HepG2 (cell line): ENCODE data around the gene AAGAB. TPM values are rescaled to one million over a fixed set of nuclear protein-coding genes. Genes with fewer than 3 reads are reported as not detected.

Source experiments
- ADNP ChIP-seq: sonication (generic); formaldehyde crosslinking; IDR thresholded peaks from 2 replicates; pipeline ENCODE4 v1.4.0; 2020; ENCODE audit warnings: missing genetic modification reagents
- CBFB ChIP-seq: sonication (generic); formaldehyde crosslinking; IDR thresholded peaks from 2 replicates; pipeline ENCODE4 v1.4.0; 2020; ENCODE audit warnings: missing genetic modification reagents
- CEBPG ChIP-seq: IDR thresholded peaks from 2 replicates; pipeline ENCODE4 v1.6.1; 2016
- HDAC6 ChIP-seq: fragments of 200-600 bp; sonication (generic); IDR thresholded peaks from 2 replicates; pipeline ENCODE4 v1.7.0; 2017; ENCODE audit warnings: mild to moderate bottlenecking, antibody characterized with exemption, low read length, low read depth
- HNRNPLL ChIP-seq: fragments of 200-400 bp; formaldehyde crosslinking; IDR thresholded peaks from 2 replicates; pipeline ENCODE4 v1.6.1; 2017; ENCODE audit warnings: mild to moderate bottlenecking, low read depth, low read length; ENCODE audit not compliant: poor library complexity, severe bottlenecking
- NCOR1 ChIP-seq: fragments of 200-600 bp; sonication (generic); IDR thresholded peaks from 2 replicates; pipeline ENCODE4 v1.7.0; 2017; ENCODE audit warnings: antibody characterized with exemption, low read length, borderline replicate concordance
- NR1H2 ChIP-seq: sonication (generic); formaldehyde crosslinking; IDR thresholded peaks from 2 replicates; pipeline ENCODE4 v1.8.1; 2022; ENCODE audit warnings: low read depth, missing genetic modification reagents, borderline replicate concordance
- POLR2AphosphoS5 ChIP-seq: IDR thresholded peaks from 2 replicates; pipeline ENCODE4 v1.6.1; 2012; ENCODE audit warnings: low read depth, low read length
- RCOR2 ChIP-seq: IDR thresholded peaks from 2 replicates; pipeline ENCODE4 v1.6.1; 2016; ENCODE audit warnings: missing biosample characterization, missing genetic modification reagents
- TARDBP ChIP-seq: sonication (generic); formaldehyde crosslinking; IDR thresholded peaks from 2 replicates; pipeline ENCODE4 v1.8.0; 2022; ENCODE audit warnings: mild to moderate bottlenecking, missing genetic modification reagents
- TEAD3 ChIP-seq: optimal IDR thresholded peaks from 2 replicates; pipeline ENCODE3; 2016; ENCODE audit warnings: borderline replicate concordance
- YEATS2 ChIP-seq: sonication (generic); formaldehyde crosslinking; IDR thresholded peaks from 2 replicates; pipeline ENCODE4 v1.4.0; 2020; ENCODE audit warnings: missing genetic modification reagents, borderline replicate concordance
- ZBTB39 ChIP-seq: sonication (generic); formaldehyde crosslinking; IDR thresholded peaks from 2 replicates; pipeline ENCODE4 v1.5.0; 2020; ENCODE audit warnings: missing genetic modification reagents
- ZFP90 ChIP-seq: sonication (generic); formaldehyde crosslinking; IDR thresholded peaks from 2 replicates; pipeline ENCODE4 v1.8.0; 2022; ENCODE audit warnings: missing genetic modification reagents, mild to moderate bottlenecking, inconsistent platforms, borderline replicate concordance
- ZNF30 ChIP-seq: sonication (generic); formaldehyde crosslinking; IDR thresholded peaks from 2 replicates; pipeline ENCODE4 v1.5.0; 2020; ENCODE audit warnings: mild to moderate bottlenecking, missing genetic modification reagents
- polyA plus RNA-seq, 8 experiments: library from polyadenylated mRNA; depleted of rRNA in 3 of 8; stranded (reverse) in 7 of 8; unstranded in 1 of 8; fragments of >200 nt; fragmentation: Illumina TruSeq in 4 of 8; extraction: Trizol in 4 of 8; gene quantifications; 2 replicates each; pipeline versions ENCODE4 v1.2.1 to v1.2.3, GENCODE V29; 2011 to 2016; ENCODE audit warnings: low read depth in 4 of 8, missing spikeins in 1 of 8, mixed read lengths in 1 of 8; ENCODE audit not compliant: insufficient read depth in 1 of 8
- total RNA-seq, 5 experiments: library from RNA; depleted of rRNA; stranded (reverse); fragments of >200 nt; fragmentation: Illumina TruSeq; extraction: Trizol; gene quantifications; 2 replicates each; pipeline ENCODE4 v1.2.3, GENCODE V29; 2016; ENCODE audit warnings: low read depth in 1 of 5
- TF ChIP-seq, protein P1 (sequence below): sonication (generic); formaldehyde crosslinking; IDR thresholded peaks from 2 replicates; pipeline ENCODE4 v1.5.0; 2020; ENCODE audit warnings: mild to moderate bottlenecking, missing genetic modification reagents
- TF ChIP-seq, protein P2 (sequence below): sonication (generic); formaldehyde crosslinking; IDR thresholded peaks from 2 replicates; pipeline ENCODE4 v1.5.1; 2020; ENCODE audit warnings: missing genetic modification reagents, mild to moderate bottlenecking, borderline replicate concordance
- TF ChIP-seq, protein P3 (sequence below): fragments of 450-650 bp; IDR thresholded peaks from 2 replicates; pipeline ENCODE4 v1.6.1; 2017
- TF ChIP-seq, protein P4 (sequence below): IDR thresholded peaks from 2 replicates; pipeline ENCODE4 v1.6.1; 2012; ENCODE audit warnings: inconsistent platforms

The AAGAB gene
- total and polyA plus RNA-seq, 2 of the 13 experiments (the other 11 are each of a cell fraction or from before 2014, with no cell fraction given) = 8.0 to 34.9 TPM

GRCh38 chr15:67183443-67184169 lies 70.9 kb downstream of the AAGAB start (continued):
- TF ChIP-seq, protein P1, sequence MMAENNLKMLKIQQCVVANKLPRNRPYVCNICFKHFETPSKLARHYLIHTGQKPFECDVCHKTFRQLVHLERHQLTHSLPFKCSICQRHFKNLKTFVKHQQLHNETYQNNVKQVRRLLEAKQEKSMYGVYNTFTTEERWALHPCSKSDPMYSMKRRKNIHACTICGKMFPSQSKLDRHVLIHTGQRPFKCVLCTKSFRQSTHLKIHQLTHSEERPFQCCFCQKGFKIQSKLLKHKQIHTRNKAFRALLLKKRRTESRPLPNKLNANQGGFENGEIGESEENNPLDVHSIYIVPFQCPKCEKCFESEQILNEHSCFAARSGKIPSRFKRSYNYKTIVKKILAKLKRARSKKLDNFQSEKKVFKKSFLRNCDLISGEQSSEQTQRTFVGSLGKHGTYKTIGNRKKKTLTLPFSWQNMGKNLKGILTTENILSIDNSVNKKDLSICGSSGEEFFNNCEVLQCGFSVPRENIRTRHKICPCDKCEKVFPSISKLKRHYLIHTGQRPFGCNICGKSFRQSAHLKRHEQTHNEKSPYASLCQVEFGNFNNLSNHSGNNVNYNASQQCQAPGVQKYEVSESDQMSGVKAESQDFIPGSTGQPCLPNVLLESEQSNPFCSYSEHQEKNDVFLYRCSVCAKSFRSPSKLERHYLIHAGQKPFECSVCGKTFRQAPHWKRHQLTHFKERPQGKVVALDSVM (CRISPR knock-in tag) = no peak
- TF ChIP-seq HNRNPLL (no peak), CEBPG (CRISPR knock-in tag) (peak; percentile 81), ADNP (CRISPR knock-in tag) (no peak), TEAD3 (peak; percentile 61), RCOR2 (peak; percentile 55; the same call in 1 of the 2 replicates), ZFP90 (CRISPR knock-in tag) (no peak), ZBTB39 (CRISPR knock-in tag) (no peak), YEATS2 (CRISPR knock-in tag) (no peak), TARDBP (CRISPR knock-in tag) (peak; percentile 23; the same call in 1 of the 2 replicates), ZNF30 (CRISPR knock-in tag) (no peak), CBFB (CRISPR knock-in tag) (no peak), POLR2AphosphoS5 (no peak), HDAC6 (no peak), NCOR1 (no peak), NR1H2 (CRISPR knock-in tag) (no peak)
- TF ChIP-seq, protein P2, sequence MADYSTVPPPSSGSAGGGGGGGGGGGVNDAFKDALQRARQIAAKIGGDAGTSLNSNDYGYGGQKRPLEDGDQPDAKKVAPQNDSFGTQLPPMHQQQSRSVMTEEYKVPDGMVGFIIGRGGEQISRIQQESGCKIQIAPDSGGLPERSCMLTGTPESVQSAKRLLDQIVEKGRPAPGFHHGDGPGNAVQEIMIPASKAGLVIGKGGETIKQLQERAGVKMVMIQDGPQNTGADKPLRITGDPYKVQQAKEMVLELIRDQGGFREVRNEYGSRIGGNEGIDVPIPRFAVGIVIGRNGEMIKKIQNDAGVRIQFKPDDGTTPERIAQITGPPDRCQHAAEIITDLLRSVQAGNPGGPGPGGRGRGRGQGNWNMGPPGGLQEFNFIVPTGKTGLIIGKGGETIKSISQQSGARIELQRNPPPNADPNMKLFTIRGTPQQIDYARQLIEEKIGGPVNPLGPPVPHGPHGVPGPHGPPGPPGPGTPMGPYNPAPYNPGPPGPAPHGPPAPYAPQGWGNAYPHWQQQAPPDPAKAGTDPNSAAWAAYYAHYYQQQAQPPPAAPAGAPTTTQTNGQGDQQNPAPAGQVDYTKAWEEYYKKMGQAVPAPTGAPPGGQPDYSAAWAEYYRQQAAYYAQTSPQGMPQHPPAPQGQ (CRISPR knock-in tag) = no peak
- TF ChIP-seq, protein P3, sequence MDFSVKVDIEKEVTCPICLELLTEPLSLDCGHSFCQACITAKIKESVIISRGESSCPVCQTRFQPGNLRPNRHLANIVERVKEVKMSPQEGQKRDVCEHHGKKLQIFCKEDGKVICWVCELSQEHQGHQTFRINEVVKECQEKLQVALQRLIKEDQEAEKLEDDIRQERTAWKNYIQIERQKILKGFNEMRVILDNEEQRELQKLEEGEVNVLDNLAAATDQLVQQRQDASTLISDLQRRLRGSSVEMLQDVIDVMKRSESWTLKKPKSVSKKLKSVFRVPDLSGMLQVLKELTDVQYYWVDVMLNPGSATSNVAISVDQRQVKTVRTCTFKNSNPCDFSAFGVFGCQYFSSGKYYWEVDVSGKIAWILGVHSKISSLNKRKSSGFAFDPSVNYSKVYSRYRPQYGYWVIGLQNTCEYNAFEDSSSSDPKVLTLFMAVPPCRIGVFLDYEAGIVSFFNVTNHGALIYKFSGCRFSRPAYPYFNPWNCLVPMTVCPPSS = no peak
- TF ChIP-seq, protein P4, sequence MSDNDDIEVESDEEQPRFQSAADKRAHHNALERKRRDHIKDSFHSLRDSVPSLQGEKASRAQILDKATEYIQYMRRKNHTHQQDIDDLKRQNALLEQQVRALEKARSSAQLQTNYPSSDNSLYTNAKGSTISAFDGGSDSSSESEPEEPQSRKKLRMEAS = peak; percentile 57; the same call in 1 of the 2 replicates
